GM12892 (cell line): ENCODE results near the gene ANAPC2.

Experiments
- POLR2A ChIP-seq: IDR thresholded peaks from 2 replicates; pipeline ENCODE4 v1.6.1; 2011; ENCODE audit warnings: low read depth, low read length, control low read depth
- POLR2AphosphoS5 ChIP-seq: IDR thresholded peaks from 2 replicates; pipeline ENCODE4 v1.6.1; 2011; ENCODE audit warnings: low read depth, low read length, control low read depth
- TAF1 ChIP-seq: IDR thresholded peaks from 2 replicates; pipeline ENCODE4 v1.6.1; 2011; ENCODE audit warnings: low read depth, mild to moderate bottlenecking, control low read depth, low read length, borderline replicate concordance

- no peak for TF ChIP-seq POLR2AphosphoS5
- TF ChIP-seq POLR2A = no peak
- no peak for TF ChIP-seq TAF1
Measured at GRCh38 chr9:137214620-137215019, 26.3 kb upstream of the ANAPC2 start.
